ENCODE measurements around the gene SNX8.
"Not testable (repeated sequence)": the region's sequence is repeated elsewhere in the genome, so short reads cannot be mapped to it uniquely, and the experiment has no call there.

SNX8 gene

DNA sequence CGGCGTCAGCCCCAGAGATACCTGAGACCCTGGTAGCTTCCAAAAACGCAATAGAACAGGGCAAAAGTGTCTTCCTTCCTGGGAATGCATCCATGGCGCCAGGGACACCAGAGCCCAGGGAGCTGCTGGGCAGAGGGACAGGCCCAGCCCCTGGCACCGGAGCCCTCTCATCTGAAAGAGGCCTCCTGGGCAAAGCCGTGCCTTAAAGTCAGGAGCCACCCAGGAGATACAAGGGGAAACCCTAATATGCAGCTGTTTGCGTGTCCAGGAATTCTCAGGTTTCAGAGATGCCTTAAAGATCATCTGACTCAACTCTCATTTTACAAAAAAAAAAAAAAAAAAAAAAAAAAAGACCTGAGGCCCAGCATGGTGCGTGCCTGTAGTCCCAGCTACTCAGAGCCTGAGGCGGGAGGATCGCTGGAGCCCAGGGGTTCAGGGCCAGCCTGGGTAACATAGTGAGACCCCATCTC lies 44.2 kb downstream of the SNX8 start:
- TF ChIP-seq, protein P1, sequence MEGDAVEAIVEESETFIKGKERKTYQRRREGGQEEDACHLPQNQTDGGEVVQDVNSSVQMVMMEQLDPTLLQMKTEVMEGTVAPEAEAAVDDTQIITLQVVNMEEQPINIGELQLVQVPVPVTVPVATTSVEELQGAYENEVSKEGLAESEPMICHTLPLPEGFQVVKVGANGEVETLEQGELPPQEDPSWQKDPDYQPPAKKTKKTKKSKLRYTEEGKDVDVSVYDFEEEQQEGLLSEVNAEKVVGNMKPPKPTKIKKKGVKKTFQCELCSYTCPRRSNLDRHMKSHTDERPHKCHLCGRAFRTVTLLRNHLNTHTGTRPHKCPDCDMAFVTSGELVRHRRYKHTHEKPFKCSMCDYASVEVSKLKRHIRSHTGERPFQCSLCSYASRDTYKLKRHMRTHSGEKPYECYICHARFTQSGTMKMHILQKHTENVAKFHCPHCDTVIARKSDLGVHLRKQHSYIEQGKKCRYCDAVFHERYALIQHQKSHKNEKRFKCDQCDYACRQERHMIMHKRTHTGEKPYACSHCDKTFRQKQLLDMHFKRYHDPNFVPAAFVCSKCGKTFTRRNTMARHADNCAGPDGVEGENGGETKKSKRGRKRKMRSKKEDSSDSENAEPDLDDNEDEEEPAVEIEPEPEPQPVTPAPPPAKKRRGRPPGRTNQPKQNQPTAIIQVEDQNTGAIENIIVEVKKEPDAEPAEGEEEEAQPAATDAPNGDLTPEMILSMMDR (IDR thresholded peaks at IDR 0.05; ENCODE audit: low read depth, low read length), result no peak
- H3K4me3 ChIP-seq (ENCODE audit: low read depth, low read length), result no peak overlapping the region

DNA sequence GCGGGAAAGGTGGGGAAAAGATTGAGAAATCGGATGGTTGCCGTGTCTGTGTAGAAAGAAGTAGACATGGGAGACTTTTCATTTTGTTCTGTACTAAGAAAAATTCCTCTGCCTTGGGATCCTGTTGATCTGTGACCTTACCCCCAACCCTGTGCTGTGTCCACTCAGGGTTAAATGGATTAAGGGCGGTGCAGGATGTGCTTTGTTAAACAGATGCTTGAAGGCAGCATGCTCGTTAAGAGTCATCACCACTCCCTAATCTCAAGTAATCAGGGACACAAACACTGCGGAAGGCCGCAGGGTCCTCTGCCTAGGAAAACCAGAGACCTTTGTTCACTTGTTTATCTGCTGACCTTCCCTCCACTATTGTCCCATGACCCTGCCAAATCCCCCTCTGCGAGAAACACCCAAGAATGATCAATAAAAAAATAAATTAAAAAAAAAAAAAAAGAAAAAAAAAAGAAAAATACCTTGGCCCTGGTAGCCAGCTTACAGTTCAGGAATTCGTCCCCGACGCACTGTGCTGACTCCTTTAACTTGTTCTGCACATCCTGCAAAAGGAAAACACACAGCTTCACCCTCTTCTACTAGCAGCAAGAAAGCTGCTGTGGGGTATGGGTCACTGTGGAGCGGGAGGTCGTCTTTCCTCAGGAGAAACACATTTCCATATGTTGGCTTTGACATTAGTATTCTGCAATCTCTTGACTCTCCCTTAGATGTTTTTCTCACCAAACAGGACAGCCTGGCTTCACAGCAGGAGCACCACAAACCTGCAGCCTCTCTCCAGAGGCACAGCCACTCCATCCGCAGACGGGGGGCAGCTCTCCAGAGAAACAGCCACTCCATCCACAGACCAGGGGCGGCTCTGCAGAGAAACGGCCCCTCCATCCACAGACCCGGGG lies 44.9 kb downstream of the SNX8 start:
- not testable (repeated sequence) for H3K4me3 ChIP-seq (ENCODE audit: low read depth, low read length)

DNA sequence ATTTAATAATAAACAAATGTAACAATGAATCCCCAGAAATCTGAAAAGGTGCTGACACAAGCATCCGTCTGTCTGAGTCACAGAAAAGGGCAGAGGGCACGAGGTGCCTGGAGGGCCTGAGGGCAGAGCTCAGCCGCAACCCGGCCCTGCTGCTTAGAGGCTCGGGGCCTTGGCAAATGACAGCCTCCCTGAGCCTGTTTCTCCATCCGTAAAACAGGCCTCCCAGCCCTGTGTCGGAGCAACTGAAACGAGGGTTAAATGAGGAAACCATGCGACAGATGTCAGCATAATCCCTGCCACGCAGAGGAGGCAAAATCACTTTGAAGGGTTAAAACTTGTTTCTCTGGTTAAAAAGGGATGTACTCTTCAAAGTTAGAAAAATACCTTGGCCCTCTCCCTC lies 47.3 kb downstream of the SNX8 start:
- H3K4me3 ChIP-seq (ENCODE audit: low read depth, low read length), result no peak overlapping the region
- TF ChIP-seq, protein P1 (IDR thresholded peaks at IDR 0.05; ENCODE audit: low read depth, low read length), result no peak

DNA sequence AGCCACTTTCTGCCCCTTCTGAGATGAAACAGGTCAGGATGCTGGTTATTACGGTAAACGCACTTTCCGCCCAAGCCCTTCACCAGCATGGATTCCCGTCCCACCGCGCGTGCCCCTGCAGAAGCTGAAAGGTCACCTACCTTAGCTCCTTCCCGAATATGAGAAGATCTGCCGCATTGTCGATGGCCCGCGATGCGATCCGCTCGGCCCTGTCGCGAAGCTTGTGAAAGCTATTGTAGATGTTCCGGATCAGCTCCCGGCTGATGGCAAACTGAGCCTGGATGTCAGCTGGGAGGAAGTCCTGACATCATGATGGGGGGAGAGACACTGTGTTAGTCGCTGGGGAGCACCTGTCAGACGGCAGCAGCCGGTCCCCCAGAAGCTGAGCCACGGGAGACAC lies 50.1 kb downstream of the SNX8 start:
- TF ChIP-seq, protein P1 (IDR thresholded peaks at IDR 0.05; ENCODE audit: low read depth, low read length), result no peak
- H3K4me3 ChIP-seq (ENCODE audit: low read depth, low read length), result no peak overlapping the region

DNA sequence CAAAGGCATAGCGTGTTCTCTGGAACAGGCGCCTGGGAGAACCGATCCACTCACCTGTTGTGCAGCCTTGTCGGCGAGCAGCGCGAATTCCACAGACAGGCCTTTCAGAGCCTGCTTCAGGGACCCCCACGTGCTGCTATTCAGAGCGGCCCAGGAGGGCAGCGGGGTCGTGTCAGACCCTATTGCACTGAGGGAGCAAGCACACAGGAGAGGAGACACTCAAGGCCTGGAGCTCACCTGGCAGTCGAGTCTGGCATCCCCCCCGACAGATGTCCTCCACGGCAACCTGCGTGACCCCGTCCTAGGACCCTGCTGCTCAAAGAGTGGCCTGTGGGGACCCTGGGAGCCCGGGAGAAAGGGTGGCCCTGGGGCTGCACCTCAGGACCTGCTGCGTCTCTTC lies 51.1 kb downstream of the SNX8 start:
- TF ChIP-seq, protein P1 (IDR thresholded peaks at IDR 0.05; ENCODE audit: low read depth, low read length), result no peak

DNA sequence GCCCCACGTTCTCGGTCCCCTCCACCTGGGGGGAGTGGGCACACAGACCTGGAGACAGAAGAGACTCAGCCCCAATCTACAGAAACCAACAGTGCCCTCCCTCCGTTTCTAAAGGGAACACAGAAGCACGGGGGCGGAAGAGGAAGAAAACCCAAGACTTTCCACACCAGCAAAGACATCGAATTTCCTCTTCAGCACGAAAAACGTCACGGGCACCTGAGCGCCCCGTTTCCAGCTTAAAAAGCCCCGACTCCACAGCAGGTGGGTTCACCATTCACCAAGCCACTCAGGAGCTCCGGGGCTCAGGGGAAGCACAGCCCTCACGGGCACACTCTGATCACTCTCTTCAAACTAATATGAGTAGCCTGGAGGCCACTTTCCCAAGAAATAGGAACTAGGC lies 52.6 kb downstream of the SNX8 start:
- TF ChIP-seq, protein P1 (IDR thresholded peaks at IDR 0.05; ENCODE audit: low read depth, low read length), result no peak
- H3K4me3 ChIP-seq (ENCODE audit: low read depth, low read length), result no peak overlapping the region

More for the DNA sequence above, 51.1 kb downstream of the SNX8 start:
- H3K4me3 ChIP-seq (ENCODE audit: low read depth, low read length), result no peak overlapping the region

DNA sequence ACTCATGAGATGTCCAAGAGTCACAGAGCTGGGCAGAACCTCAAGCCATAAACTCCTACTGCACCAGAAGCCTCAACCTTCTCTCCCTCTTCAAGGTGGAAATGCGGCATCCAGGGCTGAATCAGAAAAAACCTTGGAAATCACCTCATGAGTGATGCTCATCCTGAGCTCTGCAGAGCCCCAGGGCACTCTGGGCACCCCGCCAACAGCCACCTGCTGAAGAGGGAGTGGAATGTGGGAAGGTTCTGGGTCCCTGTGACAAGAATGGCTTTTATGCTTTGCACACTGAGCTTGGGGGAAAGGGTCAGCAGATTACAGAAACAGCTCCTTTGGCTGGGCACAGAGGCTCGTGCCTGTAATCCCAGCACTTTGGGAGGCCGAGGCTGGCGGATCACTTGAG lies 53.4 kb downstream of the SNX8 start:
- TF ChIP-seq, protein P1 (IDR thresholded peaks at IDR 0.05; ENCODE audit: low read depth, low read length), result no peak
- no peak overlapping the region for H3K4me3 ChIP-seq (ENCODE audit: low read depth, low read length)

Data from WI38 (cell line).